Caco-2 (cell line): ENCODE data around the gene RAD51B. TPM values are rescaled to one million over a fixed set of nuclear protein-coding genes. Genes with fewer than 3 reads are reported as not detected.

Experiments
- BruUV-seq: library from RNA; stranded (reverse); fragments of 400-500 nt; replicated peaks from 2 replicates; lab custom pipeline; 2021; lab: Mats Ljungman, UMichigan
- CTCF ChIA-PET: fragments of 300-600 bp; sonication (Branson Sonifier 250); formaldehyde crosslinking; loops from one replicate; lab custom pipeline; 2022; ENCODE audit warnings: antibody characterized with exemption; lab: Charles Lee
- POLR2A ChIA-PET: fragments of 300-600 bp; sonication (Branson Sonifier 250); formaldehyde crosslinking; loops from one replicate; lab custom pipeline; 2022; ENCODE audit warnings: antibody characterized with exemption; lab: Charles Lee
- DNase-seq, 2 experiments: peaks; one replicate each; pipeline versions ENCODE4 v3.0.0 to v3.0.0-alpha.2; 2020 to 2022
- H3K27me3 ChIP-seq: replicated peaks from 2 replicates; pipeline ENCODE4 v1.6.0; 2011; ENCODE audit warnings: low read length; ENCODE audit not compliant: control insufficient read depth, insufficient read depth
- H3K36me3 ChIP-seq: 2 replicates; pipeline ENCODE4 v1.5.1; 2011; ENCODE audit warnings: low read length; ENCODE audit not compliant: control insufficient read depth, insufficient read depth
- H3K4me1 ChIP-seq: fragments of 250-450 bp; sonication (Bioruptor Pico); 2 replicates; pipeline ENCODE4 v1.5.1; 2020; ENCODE audit warnings: mild to moderate bottlenecking
- H3K4me3 ChIP-seq: 2 replicates; pipeline ENCODE4 v1.5.1; 2011; ENCODE audit warnings: low read depth, mild to moderate bottlenecking, control low read depth, low read length
- H3K9me3 ChIP-seq: fragments of 250-450 bp; sonication (Bioruptor Pico); 2 replicates; pipeline ENCODE4 v1.5.1; 2020; ENCODE audit warnings: mild to moderate bottlenecking, moderate library complexity
- H3K27ac Mint-ChIP-seq: one replicate; pipeline ENCODE4 v1.8.0; 2022; ENCODE audit warnings: mixed read lengths; ENCODE audit not compliant: unreplicated experiment
- H3K27me3 Mint-ChIP-seq: one replicate; pipeline ENCODE4 v1.8.0; 2022; ENCODE audit warnings: mixed read lengths; ENCODE audit not compliant: insufficient read depth, unreplicated experiment
- H3K36me3 Mint-ChIP-seq: one replicate; pipeline ENCODE4 v1.8.0; 2022; ENCODE audit warnings: mild to moderate bottlenecking, mixed read lengths; ENCODE audit not compliant: insufficient read depth, unreplicated experiment
- H3K4me1 Mint-ChIP-seq: one replicate; pipeline ENCODE4 v1.8.0; 2022; ENCODE audit warnings: low read depth, mixed read lengths; ENCODE audit not compliant: unreplicated experiment
- H3K4me3 Mint-ChIP-seq: one replicate; pipeline ENCODE4 v1.8.0; 2022; ENCODE audit warnings: mild to moderate bottlenecking, moderate library complexity, mixed read lengths; ENCODE audit not compliant: unreplicated experiment
- H3K9me3 Mint-ChIP-seq: one replicate; pipeline ENCODE4 v1.8.0; 2022; ENCODE audit warnings: mixed read lengths; ENCODE audit not compliant: unreplicated experiment
- CTCF ChIP-seq, 2 experiments: fragments of 200-600 bp in 1 of 2; IDR thresholded peaks; 1 replicate in 1 of 2; 2 replicates in 1 of 2; pipeline versions ENCODE4 v1.5.1 to v1.8.0; 2011 to 2022; ENCODE audit warnings: antibody characterized with exemption in 1 of 2, control low read depth in 1 of 2, inconsistent platforms in 1 of 2, low read depth in 1 of 2, low read length in 1 of 2, mild to moderate bottlenecking in 1 of 2, moderate library complexity in 1 of 2; ENCODE audit not compliant: insufficient read depth in 1 of 2, severe bottlenecking in 1 of 2, unreplicated experiment in 1 of 2
- intact Hi-C: fragments of 100-400 bp; cut with micrococcal nuclease; formaldehyde crosslinking; loops from one replicate; pipeline ENCODE4 v1.10.0; 2022; ENCODE audit not compliant: unreplicated experiment
- total RNA-seq: library from RNA; stranded (reverse); gene quantifications from 2 replicates; pipeline ENCODE4 v1.2.3, GENCODE V29; 2022

RAD51B gene
- total RNA-seq, 1 experiment from 2014 or later = 16.7 TPM

GRCh38 chr14:68340262-68340661 is 520.7 kb downstream of the RAD51B start:
- ChIA-PET POLR2A (no interaction called here), CTCF (no interaction called here)
- BruUV-seq = no TSS peak
- H3K9me3 Mint-ChIP-seq = peaks cover 4% of the 10 kb centered on the region
- no peak for DNase-seq
- Histone ChIP-seq H3K9me3 (0 out of 2 replicates have a peak, but pooled peaks cover 3% of the 10 kb centered on the region), H3K4me1 (no peaks in the 10 kb centered on the region), H3K4me3 (no peak overlapping the region), H3K27me3 (no peaks in the 10 kb centered on the region), H3K36me3 (no peaks in the 10 kb centered on the region)
- H3K36me3 Mint-ChIP-seq = no peaks in the 10 kb centered on the region
- intact Hi-C loops = no loop called here
- H3K27ac Mint-ChIP-seq = no peak overlapping the region
- no peaks in the 10 kb centered on the region for H3K27me3 Mint-ChIP-seq
- peaks cover 9% of the 10 kb centered on the region for H3K4me1 Mint-ChIP-seq
- no peak for TF ChIP-seq CTCF (IDR thresholded peaks at IDR 0.05; ENCODE audit: insufficient read depth in 1 of 2, low read depth in 1 of 2, low read length in 1 of 2, severe bottlenecking in 1 of 2, unreplicated experiment in 1 of 2)
- no peak overlapping the region for H3K4me3 Mint-ChIP-seq

GRCh38 chr14:68341411-68342212 is 522.0 kb downstream of the RAD51B start:
- H3K27me3 Mint-ChIP-seq = no peaks in the 10 kb centered on the region
- POLR2A ChIA-PET = no interaction called here
- H3K4me3 ChIP-seq = no peak overlapping the region
- no peaks in the 10 kb centered on the region for H3K27me3 ChIP-seq
- H3K27ac Mint-ChIP-seq = no peak overlapping the region
- BruUV-seq = no TSS peak
- peaks cover 5% of the 10 kb centered on the region; the same call in 1 of the 2 replicates for H3K9me3 ChIP-seq
- H3K9me3 Mint-ChIP-seq = peaks cover 13% of the 10 kb centered on the region
- CTCF ChIA-PET = no interaction called here
- DNase-seq = no peak
- H3K4me1 ChIP-seq = peaks cover 5% of the 10 kb centered on the region
- TF ChIP-seq CTCF (IDR thresholded peaks at IDR 0.05; ENCODE audit: insufficient read depth in 1 of 2, low read depth in 1 of 2, low read length in 1 of 2, severe bottlenecking in 1 of 2, unreplicated experiment in 1 of 2) = no peak
- H3K36me3 ChIP-seq = no peaks in the 10 kb centered on the region
- no peaks in the 10 kb centered on the region for H3K36me3 Mint-ChIP-seq
- no peak overlapping the region for H3K4me3 Mint-ChIP-seq
- H3K4me1 Mint-ChIP-seq = peaks cover 15% of the 10 kb centered on the region
- intact Hi-C loops = no loop called here

- Histone ChIP-seq H3K9me3 (peaks cover 9% of the 10 kb centered on the region; the same call in 1 of the 2 replicates), H3K27me3 (no peaks in the 10 kb centered on the region), H3K4me1 (peaks cover 11% of the 10 kb centered on the region), H3K36me3 (no peaks in the 10 kb centered on the region), H3K4me3 (no peak overlapping the region)
- H3K4me1 Mint-ChIP-seq = peaks cover 21% of the 10 kb centered on the region
- intact Hi-C loops = no loop called here
- H3K36me3 Mint-ChIP-seq = no peaks in the 10 kb centered on the region
- no peak overlapping the region for H3K4me3 Mint-ChIP-seq
- no peak overlapping the region for H3K27ac Mint-ChIP-seq
- BruUV-seq = no TSS peak
- DNase-seq = no peak
- no peak for TF ChIP-seq CTCF (IDR thresholded peaks at IDR 0.05; ENCODE audit: insufficient read depth in 1 of 2, low read depth in 1 of 2, low read length in 1 of 2, severe bottlenecking in 1 of 2, unreplicated experiment in 1 of 2)
- peaks cover 20% of the 10 kb centered on the region for H3K9me3 Mint-ChIP-seq
- CTCF ChIA-PET = no interaction called here
- POLR2A ChIA-PET = no interaction called here
- H3K27me3 Mint-ChIP-seq = no peaks in the 10 kb centered on the region
These were observed 522.7 kb downstream of the RAD51B start for GRCh38 chr14:68342216-68342763.
